H1 (cell line): ENCODE measurements around the gene RAD51D. TPM values are rescaled to one million over a fixed set of nuclear protein-coding genes. Genes with fewer than 3 reads are reported as not detected.

Experiments
- CTCF ChIA-PET: fragments of 300-600 bp; sonication (Branson Sonifier 250); formaldehyde crosslinking; loops from one replicate; lab custom pipeline; 2021; ENCODE audit not compliant: partially characterized antibody; lab: Charles Lee
- POLR2A ChIA-PET: fragments of 300-600 bp; sonication (Branson Sonifier 250); formaldehyde crosslinking; loops from one replicate; lab custom pipeline; 2021; ENCODE audit warnings: inconsistent platforms; ENCODE audit not compliant: partially characterized antibody; lab: Charles Lee
- DNase-seq, 2 experiments: peaks; one replicate each; pipeline versions ENCODE4 v3.0.0 to v3.0.0-alpha.2; 2010 to 2022; ENCODE audit warnings: low spot score in 2 of 2, low read depth in 1 of 2, mixed read lengths in 1 of 2
- FAIRE-seq: peaks from 2 replicates; lab custom pipeline; 2011; peaks lifted over from hg19 to GRCh38; lab: Jason Lieb, UNC
- H2AFZ ChIP-seq: 2 replicates; pipeline ENCODE4 v1.8.1; 2012; ENCODE audit warnings: low read length, inconsistent platforms
- H2AK5ac ChIP-seq: 2 replicates; pipeline ENCODE4 v1.6.1; 2013; ENCODE audit warnings: low read depth, low read length
- H2BK120ac ChIP-seq: replicated peaks from 2 replicates; pipeline ENCODE3; 2013; ENCODE audit warnings: low read depth, low read length, inconsistent platforms
- H2BK12ac ChIP-seq: 2 replicates; pipeline ENCODE4 v1.6.1; 2013; ENCODE audit warnings: low read depth, low read length
- H2BK15ac ChIP-seq: 2 replicates; pipeline ENCODE4 v1.6.1; 2013; ENCODE audit warnings: low read length
- H2BK20ac ChIP-seq: 2 replicates; pipeline ENCODE4 v1.6.1; 2013; ENCODE audit warnings: low read length
- H2BK5ac ChIP-seq: 2 replicates; pipeline ENCODE4 v1.6.1; 2013; ENCODE audit warnings: low read depth, low read length
- H3K14ac ChIP-seq: 2 replicates; pipeline ENCODE4 v1.6.1; 2013; ENCODE audit warnings: inconsistent platforms; ENCODE audit not compliant: insufficient read length
- H3K18ac ChIP-seq: 2 replicates; pipeline ENCODE4 v1.6.1; 2013; ENCODE audit warnings: low read length; ENCODE audit errors: extremely low read depth
- H3K23ac ChIP-seq: 2 replicates; pipeline ENCODE4 v1.6.1; 2013; ENCODE audit warnings: inconsistent platforms; ENCODE audit not compliant: insufficient read length
- H3K23me2 ChIP-seq: 2 replicates; pipeline ENCODE4 v1.6.1; 2013; ENCODE audit warnings: low read depth, low read length
- H3K27ac ChIP-seq: 2 replicates; pipeline ENCODE4 v1.6.1; 2011; ENCODE audit warnings: low read depth, low read length, inconsistent platforms
- H3K27me3 ChIP-seq, 4 experiments: replicated peaks in 1 of 4; 1 replicate in 1 of 4; 2 replicates in 3 of 4; pipeline versions ENCODE4 v1.6.1 to v1.8.1; 2011 to 2013; ENCODE audit warnings: low read length in 3 of 4, mild to moderate bottlenecking in 3 of 4, inconsistent platforms in 2 of 4, mixed read lengths in 2 of 4, moderate library complexity in 1 of 4; ENCODE audit not compliant: control insufficient read depth in 3 of 4, insufficient read depth in 3 of 4; ENCODE audit errors: extremely low read depth in 1 of 4
- H3K36me3 ChIP-seq, 4 experiments: 2 replicates each; pipeline versions ENCODE4 v1.6.1 to v1.8.1; 2011 to 2013; ENCODE audit warnings: mild to moderate bottlenecking in 4 of 4, low read length in 3 of 4, moderate library complexity in 2 of 4, control low read depth in 1 of 4, inconsistent platforms in 1 of 4; ENCODE audit not compliant: insufficient read depth in 4 of 4, control insufficient read depth in 2 of 4
- H3K4ac ChIP-seq: replicated peaks from 2 replicates; pipeline ENCODE3; 2013; ENCODE audit warnings: low read length, low read depth, mixed read lengths, inconsistent platforms; ENCODE audit not compliant: insufficient read length
- H3K4me1 ChIP-seq, 4 experiments: replicated peaks in 1 of 4; 1 replicate in 1 of 4; 2 replicates in 3 of 4; pipeline versions ENCODE4 v1.6.1 to v1.8.1; 2011 to 2013; ENCODE audit warnings: low read length in 3 of 4, inconsistent platforms in 2 of 4, mixed read lengths in 1 of 4; ENCODE audit not compliant: insufficient read depth in 4 of 4, control insufficient read depth in 3 of 4
- H3K4me2 ChIP-seq, 2 experiments: 2 replicates each; pipeline versions ENCODE4 v1.6.1 to v1.8.1; 2011 to 2013; ENCODE audit warnings: low read depth in 2 of 2, low read length in 2 of 2, control low read depth in 1 of 2, inconsistent platforms in 1 of 2, mild to moderate bottlenecking in 1 of 2; ENCODE audit not compliant: insufficient read depth in 1 of 2
- H3K4me3 ChIP-seq, 4 experiments: fragments of 200-600, 300-600 bp in 1 of 4; sonication (generic), shearing (Covaris generic), sonication (Bioruptor Twin) in 1 of 4; 2 replicates each; pipeline versions ENCODE4 v1.5.1 to v1.8.1; 2011 to 2016; ENCODE audit warnings: low read length in 4 of 4, low read depth in 3 of 4, control low read depth in 2 of 4, inconsistent platforms in 2 of 4, mild to moderate bottlenecking in 2 of 4, mixed read lengths in 1 of 4, moderate library complexity in 1 of 4; ENCODE audit not compliant: insufficient read depth in 2 of 4; ENCODE audit errors: extremely low read depth in 1 of 4
- H3K56ac ChIP-seq: replicated peaks from 2 replicates; pipeline ENCODE3; 2013; ENCODE audit warnings: low read depth, mild to moderate bottlenecking, mixed read lengths, low read length, inconsistent platforms; ENCODE audit not compliant: insufficient read length
- H3K79me1 ChIP-seq: 2 replicates; pipeline ENCODE4 v1.6.1; 2013; ENCODE audit warnings: low read depth, low read length, control low read depth
- H3K79me2 ChIP-seq, 2 experiments: 2 replicates each; pipeline versions ENCODE4 v1.6.1 to v1.8.1; 2012 to 2013; ENCODE audit warnings: low read length in 2 of 2, mild to moderate bottlenecking in 2 of 2, inconsistent platforms in 1 of 2; ENCODE audit not compliant: insufficient read depth in 2 of 2, control insufficient read depth in 1 of 2
- H3K9ac ChIP-seq, 4 experiments: replicated peaks in 1 of 4; 1 replicate in 1 of 4; 2 replicates in 3 of 4; pipeline versions ENCODE4 v1.6.1 to v1.8.1; 2011 to 2013; ENCODE audit warnings: low read depth in 3 of 4, low read length in 3 of 4, control low read depth in 2 of 4, mild to moderate bottlenecking in 2 of 4, moderate library complexity in 2 of 4, inconsistent platforms in 1 of 4; ENCODE audit errors: extremely low read depth in 1 of 4
- H3K9me3 ChIP-seq, 2 experiments: 2 replicates each; pipeline versions ENCODE4 v1.6.1 to v1.8.1; 2012 to 2013; ENCODE audit warnings: mild to moderate bottlenecking in 2 of 2, moderate library complexity in 2 of 2, control low read depth in 1 of 2, inconsistent platforms in 1 of 2, low read depth in 1 of 2, low read length in 1 of 2, mixed read lengths in 1 of 2; ENCODE audit not compliant: insufficient read depth in 2 of 2
- H4K20me1 ChIP-seq, 2 experiments: replicated peaks in 1 of 2; 2 replicates each; pipeline versions ENCODE3 to v1.8.1; 2011 to 2013; ENCODE audit warnings: inconsistent platforms in 2 of 2, low read length in 2 of 2, mild to moderate bottlenecking in 1 of 2; ENCODE audit not compliant: insufficient read depth in 2 of 2, control insufficient read depth in 1 of 2
- H4K5ac ChIP-seq: 2 replicates; pipeline ENCODE4 v1.6.1; 2013; ENCODE audit warnings: low read length, low read depth, mixed read lengths, inconsistent platforms; ENCODE audit not compliant: insufficient read length
- H4K8ac ChIP-seq: 2 replicates; pipeline ENCODE4 v1.8.0; 2013; ENCODE audit warnings: mild to moderate bottlenecking, moderate library complexity, low read length, inconsistent platforms; ENCODE audit not compliant: insufficient read depth; ENCODE audit errors: extremely low read depth
- H4K91ac ChIP-seq: replicated peaks from 2 replicates; pipeline ENCODE3; 2013; ENCODE audit warnings: low read length, mixed read lengths, inconsistent platforms; ENCODE audit not compliant: insufficient read length
- ASH2L ChIP-seq: fragments of 200-600, 300-600 bp; sonication (generic); IDR thresholded peaks from one replicate; pipeline ENCODE4 v1.7.1; 2017; ENCODE audit warnings: low read length
- BACH1 ChIP-seq: IDR thresholded peaks from 2 replicates; pipeline ENCODE4 v1.6.1; 2012; ENCODE audit warnings: low read length, improper control_type of control experiment
- CBX8 ChIP-seq: fragments of 300-800, 300-1000 bp; sonication (generic); IDR thresholded peaks from 2 replicates; pipeline ENCODE4 v1.7.1; 2016; ENCODE audit warnings: low read depth, low read length, borderline replicate concordance
- CEBPB ChIP-seq: IDR thresholded peaks from 2 replicates; pipeline ENCODE4 v1.6.1; 2012; ENCODE audit warnings: low read depth, low read length
- CHD1 ChIP-seq: IDR thresholded peaks from 2 replicates; pipeline ENCODE4 v1.6.1; 2012; ENCODE audit warnings: low read depth, low read length, improper control_type of control experiment
- EGR1 ChIP-seq: IDR thresholded peaks from 2 replicates; pipeline ENCODE4 v1.6.1; 2011; ENCODE audit warnings: low read depth, low read length, borderline replicate concordance
- JUND ChIP-seq: IDR thresholded peaks from 2 replicates; pipeline ENCODE4 v1.6.1; 2011; ENCODE audit warnings: mild to moderate bottlenecking, improper control_type of control experiment, low read length
- NANOG ChIP-seq: IDR thresholded peaks from 2 replicates; pipeline ENCODE4 v1.6.1; 2011; ENCODE audit warnings: low read length, low read depth, mild to moderate bottlenecking, inconsistent platforms; ENCODE audit not compliant: insufficient read depth, poor library complexity, severe bottlenecking
- NRF1 ChIP-seq: IDR thresholded peaks from 2 replicates; pipeline ENCODE4 v1.6.1; 2011; ENCODE audit warnings: mild to moderate bottlenecking, low read depth, low read length, improper control_type of control experiment
- RAD21 ChIP-seq, 2 experiments: IDR thresholded peaks in 1 of 2; conservative IDR thresholded peaks in 1 of 2; 2 replicates each; pipeline ENCODE4 v1.6.1; 2011; ENCODE audit warnings: low read depth in 2 of 2, low read length in 2 of 2, improper control_type of control experiment in 1 of 2, inconsistent platforms in 1 of 2, mild to moderate bottlenecking in 1 of 2, moderate library complexity in 1 of 2
- RFX5 ChIP-seq: IDR thresholded peaks from 2 replicates; pipeline ENCODE4 v1.6.1; 2011; ENCODE audit warnings: low read depth, low read length, improper control_type of control experiment, borderline replicate concordance
- SAP30 ChIP-seq: fragments of 300-600 bp; sonication (generic); IDR thresholded peaks from 2 replicates; pipeline ENCODE4 v1.7.1; 2012; ENCODE audit warnings: low read length, moderate library complexity, mild to moderate bottlenecking, inconsistent platforms; ENCODE audit not compliant: insufficient read depth, insufficient replicate concordance
- TAF1 ChIP-seq: IDR thresholded peaks from 2 replicates; pipeline ENCODE4 v1.6.1; 2011; ENCODE audit warnings: mild to moderate bottlenecking, low read depth, low read length
- TCF12 ChIP-seq: IDR thresholded peaks from 2 replicates; pipeline ENCODE4 v1.6.1; 2011; ENCODE audit warnings: low read depth, mild to moderate bottlenecking, low read length
- ZNF274 ChIP-seq: IDR thresholded peaks from 2 replicates; pipeline ENCODE4 v1.7.0; 2012; ENCODE audit warnings: low read length, borderline replicate concordance; ENCODE audit errors: extremely low read depth
- WGBS, 2 experiments: shearing (Covaris generic) in 1 of 2; methylation state at CpG; one replicate each; pipeline versions ENCODE4 v1.1.6 to v1.1.7; 2013 to 2015; ENCODE audit warnings: low lambda C conversion rate in 2 of 2, mixed read lengths in 2 of 2, inconsistent platforms in 1 of 2, low coverage in 1 of 2, missing lambda C conversion rate in 1 of 2; ENCODE audit not compliant: insufficient replicate concordance in 2 of 2, insufficient coverage in 1 of 2, insufficient read length in 1 of 2; ENCODE audit errors: extremely low coverage in 1 of 2, missing lambda C conversion rate in 1 of 2; 5-methylcytosine and 5-hydroxymethylcytosine counted together
- polyA plus RNA-seq, 7 experiments: library from polyadenylated mRNA; depleted of rRNA in 3 of 7; stranded (reverse) in 5 of 7; unstranded in 2 of 7; fragments of >200 nt in 5 of 7; fragments of 200-250 nt in 2 of 7; gene quantifications; 1 replicate in 5 of 7; 2 replicates in 1 of 7; 4 replicates in 1 of 7; pipeline versions ENCODE4 v1.2.1 to v1.2.3, GENCODE V29; 2011 to 2013; ENCODE audit warnings: missing spikeins in 2 of 7, mixed read lengths in 2 of 7
- total RNA-seq: library from RNA; stranded (reverse); fragmentation: NEBNext Ultra II Directional; extraction: Animal tissue kit (Norgen Biotek cat#: 25700); gene quantifications from 2 replicates; pipeline ENCODE4 v1.2.1, GENCODE V29; 2021

Gene RAD51D
- total and polyA plus RNA-seq, 2 of the 8 experiments (the other 6 are each of a cell fraction or from before 2014, with no cell fraction given), result 10.2 to 12.9 TPM

- Histone ChIP-seq H2BK20ac (no peak overlapping the region), H4K8ac (no peak overlapping the region), H4K20me1 (peaks cover 0 to 2% of the 10 kb centered on the region in 2 experiments), H3K36me3 (no peaks in the 10 kb centered on the region), H2BK15ac (no peak overlapping the region), H2AK5ac (no peak overlapping the region), H3K23me2 (no peaks in the 10 kb centered on the region; the same call in 1 of the 2 replicates), H3K4me3 (no peak overlapping the region), H3K79me1 (no peaks in the 10 kb centered on the region; the same call in 1 of the 2 replicates), H3K27me3 (no peaks in the 10 kb centered on the region), H2BK120ac (no peak overlapping the region), H2BK12ac (no peak overlapping the region), H2AFZ (no peak overlapping the region), H3K4me2 (no peak overlapping the region), H3K79me2 (no peaks in the 10 kb centered on the region), H3K23ac (no peak overlapping the region), H4K91ac (no peak overlapping the region), H2BK5ac (no peak overlapping the region), H3K27ac (no peak overlapping the region), H4K5ac (no peak overlapping the region), H3K9ac (no peak overlapping the region; a peak in 1 of 7 replicates), H3K4ac (no peak overlapping the region), H3K18ac (no peak overlapping the region), H3K56ac (no peak overlapping the region), H3K9me3 (no peaks in the 10 kb centered on the region), H3K14ac (no peak overlapping the region), H3K4me1 (no peaks in the 10 kb centered on the region; a peak in 1 of 7 replicates)
- CTCF ChIA-PET, result interaction anchor here (1.2 to 2.5 kb wide), 4 partner anchors 18 to 367 kb away, joined by 3 to 9 read pairs (median 6); no protein-coding TSS in a partner anchor
- FAIRE-seq, result no peak
- POLR2A ChIA-PET, result interaction anchor here (0.6 kb wide), 1 partner anchor 726 kb away, joined by 4 read pairs; no protein-coding TSS in a partner anchor
- no peak for DNase-seq
- WGBS, 2 experiments, result 73% methylated on average over 5 of the region's 5 CpGs; no CpG with 5 or more reads in 1 of the 2 experiments
- TF ChIP-seq ZNF274, result no peak
- TF ChIP-seq NRF1, result no peak
- TF ChIP-seq EGR1, result no peak
- no peak for TF ChIP-seq TCF12
- TF ChIP-seq ASH2L, result no peak
- TF ChIP-seq CBX8, result no peak
- no peak for TF ChIP-seq RFX5
- TF ChIP-seq NANOG, result no peak
- TF ChIP-seq RAD21 (IDR thresholded peaks at IDR 0.05 in 1 of 2, conservative IDR thresholded peaks at IDR 0.05 in 1 of 2; ENCODE audit: low read depth in 2 of 2, low read length in 2 of 2), result no peak
- no peak for TF ChIP-seq SAP30
- TF ChIP-seq JUND, result no peak
- no peak for TF ChIP-seq CEBPB
- no peak for TF ChIP-seq TAF1
- no peak for TF ChIP-seq CHD1
- TF ChIP-seq BACH1, result no peak
These were observed 46.9 kb upstream of the RAD51D start for GRCh38 chr17:35166526-35166925.
